HG02678 (cell line): ENCODE data around the gene HCN3.
"Not testable (repeated sequence)": the region's sequence is repeated elsewhere in the genome, so short reads cannot be mapped to it uniquely, and the experiment has no call there.

Experiments
- ATAC-seq: cut with Tn5 transposase; IDR thresholded peaks from one replicate; pipeline ENCODE4 v1.9.1; 2021; ENCODE audit warnings: mild to moderate bottlenecking, moderate library complexity; ENCODE audit not compliant: unreplicated experiment

The HCN3 gene

DNA sequence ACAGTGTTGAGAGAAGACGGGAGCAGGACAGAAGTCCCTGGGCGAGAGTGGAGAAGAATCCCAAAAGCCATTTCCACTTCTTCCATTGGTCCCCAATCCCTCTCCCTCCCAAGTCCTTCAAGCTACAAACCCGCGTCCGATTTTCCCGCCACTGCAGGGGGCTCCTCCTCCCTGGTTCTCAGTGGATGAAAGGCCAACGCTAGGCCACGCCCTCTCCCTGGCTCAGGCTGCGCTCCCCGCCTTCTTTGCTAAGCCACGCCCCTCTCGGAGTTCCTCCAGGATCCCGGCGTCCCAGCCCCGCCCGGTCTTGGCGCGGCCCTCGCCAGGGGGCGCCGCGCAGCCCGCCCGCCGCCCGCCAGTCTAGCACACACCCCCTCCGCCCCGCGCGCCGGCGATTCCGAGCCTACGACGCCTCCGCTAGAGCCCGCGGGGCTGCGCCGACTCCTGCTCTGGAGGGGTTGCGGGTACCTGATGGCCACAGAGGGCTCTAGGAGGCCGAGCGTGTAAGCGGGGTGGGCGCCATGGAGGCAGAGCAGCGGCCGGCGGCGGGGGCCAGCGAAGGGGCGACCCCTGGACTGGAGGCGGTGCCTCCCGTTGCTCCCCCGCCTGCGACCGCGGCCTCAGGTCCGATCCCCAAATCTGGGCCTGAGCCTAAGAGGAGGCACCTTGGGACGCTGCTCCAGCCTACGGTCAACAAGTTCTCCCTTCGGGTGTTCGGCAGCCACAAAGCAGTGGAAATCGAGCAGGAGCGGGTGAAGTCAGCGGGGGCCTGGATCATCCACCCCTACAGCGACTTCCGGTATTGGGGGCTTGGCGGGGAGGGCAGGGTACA lies at the start of gene HCN3:
HCN3 (plus strand) TSS at position 394 of the 832 bp plus-strand sequence; CDS start at position 522, 128 bp downstream.
- ATAC-seq, result peak; percentile 64

DNA sequence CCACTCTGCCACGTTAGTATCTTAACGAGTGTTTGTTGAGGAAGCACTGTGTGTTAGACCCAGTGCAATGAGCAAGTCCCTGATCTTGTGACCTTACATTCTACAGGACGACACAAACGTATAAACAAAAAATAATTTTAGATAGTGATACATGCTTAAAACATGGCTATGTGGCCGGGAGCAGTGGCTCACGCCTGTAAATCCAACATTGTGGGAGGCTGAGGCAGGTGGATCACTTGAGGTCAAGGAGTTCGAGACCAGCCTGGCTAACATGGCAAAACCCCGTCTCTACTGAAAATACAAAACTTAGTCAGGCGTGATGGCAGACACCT lies 49.2 kb upstream of the HCN3 start:
- ATAC-seq, result no peak

DNA sequence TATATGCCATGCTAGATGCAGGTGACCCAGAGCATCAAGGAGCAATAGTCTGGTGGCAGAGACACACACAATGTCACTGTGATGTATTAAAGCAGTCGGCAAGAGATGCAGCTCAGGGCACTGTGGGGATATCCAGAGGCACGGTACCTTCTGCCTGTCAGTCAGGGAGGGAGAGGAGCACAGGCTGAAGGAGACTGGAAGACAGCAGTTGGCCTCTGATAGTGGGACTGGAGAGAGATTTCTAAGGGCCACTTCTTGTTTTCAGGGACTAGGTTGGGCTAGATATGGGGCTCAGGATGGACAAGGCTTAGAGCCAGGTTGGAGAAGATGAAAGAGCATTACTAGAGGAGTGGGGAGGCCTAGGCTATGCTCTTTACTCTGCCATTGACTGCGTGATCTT lies 46.0 kb upstream of the HCN3 start:
- ATAC-seq, result not testable (repeated sequence)

DNA sequence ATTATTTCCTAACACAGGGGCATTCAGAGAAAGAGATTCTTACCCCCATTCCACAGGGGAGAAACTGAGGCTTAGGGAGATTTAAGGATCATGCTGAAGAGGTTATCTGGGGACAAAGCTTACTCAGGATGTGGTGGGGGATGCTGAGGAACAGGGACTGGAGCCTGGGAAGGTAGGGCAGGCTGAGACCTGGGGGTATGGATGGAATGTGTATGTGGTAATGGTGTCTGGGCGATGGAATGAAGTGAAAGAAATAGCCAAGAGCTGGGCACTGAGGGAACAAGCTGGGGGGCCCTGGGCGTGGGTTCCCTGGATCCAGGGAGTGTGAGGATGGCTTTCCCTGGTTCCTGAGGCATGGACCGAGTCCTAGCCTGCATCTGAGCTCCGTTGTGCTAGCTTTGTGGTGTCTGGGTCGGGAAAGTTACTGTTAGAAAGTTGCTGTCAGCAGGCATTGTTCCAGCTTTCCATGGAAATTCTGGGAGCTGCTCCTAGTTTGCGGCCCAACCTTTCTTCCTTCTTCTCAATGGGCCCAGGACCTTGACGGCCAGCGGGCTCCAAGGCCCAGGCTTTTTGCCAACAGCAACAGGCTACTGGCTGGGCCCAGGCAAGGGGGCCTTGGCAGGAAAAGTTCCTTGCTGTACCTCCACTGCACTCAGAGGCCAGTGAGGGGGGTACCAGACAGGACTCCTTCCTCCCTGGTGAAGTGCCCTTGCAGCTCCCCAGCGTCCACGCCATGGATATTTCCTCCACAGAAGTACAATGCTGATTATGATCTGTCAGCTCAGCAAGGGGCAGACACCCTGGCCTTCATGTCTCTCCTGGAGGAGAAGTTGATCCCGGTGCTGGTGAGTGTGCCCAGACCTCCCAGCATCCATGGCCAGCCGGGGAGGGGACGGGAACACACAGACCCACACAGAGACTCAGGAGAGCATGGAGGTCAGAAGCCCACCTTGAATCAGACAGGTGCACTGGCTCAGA lies 45.0 kb upstream of the HCN3 start:
- not testable (repeated sequence) for ATAC-seq

DNA sequence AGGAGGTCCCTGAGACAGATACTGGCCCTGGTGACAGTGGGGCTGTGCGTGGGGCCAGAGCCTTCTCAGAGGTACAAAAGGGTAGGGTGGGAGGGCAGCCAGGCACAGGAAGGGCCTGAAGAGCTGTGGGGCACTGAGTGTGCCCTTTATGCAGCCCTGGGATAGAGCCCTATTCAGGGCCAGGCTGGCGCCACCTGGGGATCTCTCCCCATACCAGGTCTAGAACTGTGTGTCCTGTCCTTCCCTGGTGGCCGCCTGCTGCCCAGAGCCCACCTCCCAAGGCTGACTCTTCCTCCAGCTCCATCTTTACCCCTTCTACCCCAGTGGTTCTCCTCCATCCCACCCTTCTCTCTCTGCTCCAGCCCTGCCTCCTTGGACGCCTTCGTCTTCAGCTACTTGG lies 43.8 kb upstream of the HCN3 start:
- not testable (repeated sequence) for ATAC-seq

DNA sequence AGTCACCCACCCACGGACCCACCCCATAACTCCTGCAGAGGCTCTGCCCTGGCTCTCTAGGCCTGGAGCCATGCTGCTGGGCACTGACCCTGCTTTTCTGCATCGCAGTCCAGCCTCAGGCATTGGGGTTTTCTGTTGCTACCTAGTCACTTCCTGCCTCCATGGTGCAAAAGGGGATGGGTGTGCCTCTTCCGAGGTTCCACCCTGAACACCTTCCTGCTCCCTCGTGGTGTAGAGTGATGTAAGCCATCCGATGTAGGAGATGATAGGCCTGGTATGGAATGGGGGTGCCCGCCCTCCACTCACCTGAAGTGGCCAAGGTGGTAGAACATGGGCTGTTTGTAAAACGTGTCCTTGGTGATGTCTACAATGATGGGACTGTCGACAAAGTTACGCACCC lies 41.9 kb upstream of the HCN3 start:
- ATAC-seq, result not testable (repeated sequence)

DNA sequence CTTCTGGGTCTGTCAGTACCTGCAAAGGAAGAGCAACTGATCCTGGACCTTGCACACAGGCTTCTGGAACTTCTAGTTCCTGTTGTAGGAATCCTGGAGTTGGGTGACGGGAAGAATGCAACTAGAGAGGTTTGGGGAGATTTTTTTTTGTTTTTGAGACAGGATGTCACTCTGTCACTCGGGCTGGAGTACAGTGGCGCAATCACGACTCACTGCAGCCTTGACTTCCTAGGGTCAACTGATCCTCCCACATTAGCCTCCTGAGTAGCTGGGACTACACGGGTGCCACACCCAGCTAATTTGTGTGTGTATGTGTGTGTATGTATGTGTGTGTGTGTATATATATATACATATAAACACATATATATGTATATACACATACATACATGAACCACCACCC lies 40.8 kb upstream of the HCN3 start:
- ATAC-seq, result no peak

DNA sequence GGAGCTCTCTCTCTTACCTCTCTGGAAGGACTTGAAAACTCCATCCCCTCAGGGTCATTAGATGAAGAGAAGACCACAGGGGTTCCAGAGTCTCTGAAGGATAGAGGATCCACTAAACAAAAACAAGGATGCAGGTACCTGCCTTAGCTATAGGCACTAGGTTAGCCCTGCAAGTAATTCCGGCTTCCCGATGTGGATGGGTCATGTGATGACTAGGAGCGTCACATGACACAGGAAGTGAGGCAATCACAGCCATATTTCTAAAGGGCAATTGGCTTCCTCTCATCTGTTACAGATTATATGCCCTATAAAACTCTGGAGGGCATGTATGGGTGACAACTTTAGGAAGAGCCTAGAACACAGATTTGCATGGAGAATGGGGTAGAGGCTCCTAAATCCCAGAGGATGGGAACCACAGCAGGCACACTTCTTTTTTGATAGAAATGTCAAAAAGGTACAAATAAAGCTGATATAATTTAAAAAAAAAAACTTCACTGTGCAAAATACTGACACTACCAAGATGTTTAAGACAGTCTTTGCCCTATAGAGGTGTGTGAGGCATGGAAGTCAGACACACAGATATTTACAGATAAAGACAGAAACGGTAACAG lies 36.1 kb upstream of the HCN3 start:
- ATAC-seq, result no peak

DNA sequence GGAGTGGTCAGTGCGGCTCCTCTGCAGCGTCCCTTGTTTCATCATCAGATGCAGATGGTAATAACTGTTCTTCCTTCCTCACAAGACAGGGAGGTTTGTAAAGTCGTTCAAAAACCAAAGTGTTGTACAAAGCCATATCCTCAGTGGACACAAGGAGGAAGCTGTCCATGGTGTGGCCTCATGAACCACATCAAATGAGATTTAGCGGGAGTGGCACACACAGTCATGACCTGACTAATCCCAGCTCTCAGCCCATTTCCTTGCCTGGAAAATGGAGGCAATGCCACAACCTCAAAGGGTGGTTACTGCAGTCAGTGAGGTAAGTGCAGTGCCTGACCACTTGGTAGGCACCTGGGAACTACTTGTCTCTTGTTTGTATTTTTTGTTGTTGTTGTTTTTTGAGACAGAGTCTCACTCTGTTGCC lies 35.4 kb upstream of the HCN3 start:
- no peak for ATAC-seq

DNA sequence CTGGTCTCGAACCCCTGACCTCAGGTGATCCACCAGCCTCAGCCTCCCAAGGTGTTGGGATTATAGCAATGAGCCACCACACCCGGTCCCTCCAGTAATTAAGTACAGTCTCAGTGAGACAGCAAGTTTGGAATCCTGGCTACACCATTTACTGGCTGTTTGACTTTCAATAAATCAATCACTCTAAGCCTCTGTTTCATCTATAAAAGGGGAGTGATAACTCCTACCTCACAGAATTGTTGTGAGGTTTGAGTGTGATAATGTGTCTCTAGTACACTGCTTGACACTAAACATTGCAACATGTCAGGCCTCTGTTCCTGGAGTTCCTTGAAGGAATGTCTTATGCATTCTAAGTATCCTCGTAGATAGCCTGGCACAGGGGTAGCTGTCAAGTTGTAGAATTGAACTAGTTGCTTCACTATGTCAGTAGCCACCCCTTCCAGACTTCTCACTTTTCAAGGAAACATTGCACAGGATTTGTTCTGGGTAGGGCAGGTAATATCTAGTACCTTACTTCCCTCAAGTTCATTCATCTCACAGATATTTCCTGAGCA lies 34.4 kb upstream of the HCN3 start:
- ATAC-seq, result no peak

DNA sequence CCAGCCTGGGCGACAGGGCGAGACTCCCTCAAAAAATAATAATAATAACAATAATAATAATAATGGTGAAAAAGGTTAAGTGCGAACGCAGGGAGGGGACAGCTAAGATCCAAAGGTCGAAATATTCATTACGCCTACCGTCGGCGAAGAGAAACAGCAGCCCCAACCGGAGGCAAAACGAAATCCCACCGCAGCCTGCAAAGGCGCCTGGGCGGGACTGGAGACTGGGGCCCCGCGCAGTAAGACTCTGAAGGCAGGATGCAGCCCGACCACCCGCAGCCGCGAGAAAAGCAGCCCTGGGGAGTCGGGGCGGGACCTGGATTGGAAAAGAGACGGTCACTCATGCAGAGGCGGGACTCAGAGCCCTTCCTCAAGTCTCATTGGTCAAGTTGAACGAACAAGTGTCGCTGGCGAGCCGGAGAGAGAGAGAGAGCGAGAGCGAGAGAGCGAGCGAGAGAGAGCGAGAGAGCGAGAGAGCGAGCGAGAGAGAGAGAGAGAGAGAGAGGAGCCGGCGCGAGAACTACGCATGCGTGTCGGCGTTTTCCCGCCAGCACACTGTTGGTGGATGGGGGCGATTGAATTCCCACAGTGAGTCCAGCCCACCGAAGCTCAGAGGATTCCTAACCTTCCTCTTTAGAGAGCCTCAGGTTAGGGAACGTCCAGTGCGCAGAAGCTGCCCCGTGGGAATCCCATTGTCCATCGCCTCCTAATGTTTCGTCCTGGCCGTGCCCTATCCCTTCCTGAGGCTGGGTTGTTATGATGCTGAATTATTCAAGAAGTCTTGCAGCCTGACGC lies 32.7 kb upstream of the HCN3 start:
- ATAC-seq, result peak; percentile 91

DNA sequence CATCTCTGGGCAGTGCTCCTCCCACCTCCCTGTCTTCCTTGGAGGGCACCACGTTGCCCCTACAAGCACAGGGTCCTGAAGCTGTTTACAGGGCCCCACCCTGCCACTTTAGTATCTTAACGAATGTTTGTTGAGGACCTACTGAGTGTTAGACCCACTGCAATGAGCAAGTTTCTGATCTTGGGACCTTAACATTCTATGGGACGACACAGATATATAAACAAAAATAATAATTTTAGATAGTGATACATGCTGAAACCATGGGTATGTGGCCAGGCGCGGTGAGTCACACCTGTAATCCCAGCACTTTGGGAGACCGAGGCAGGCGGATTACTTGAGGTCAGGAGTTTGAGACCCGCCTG lies 32.1 kb upstream of the HCN3 start:
- ATAC-seq, result no peak

DNA sequence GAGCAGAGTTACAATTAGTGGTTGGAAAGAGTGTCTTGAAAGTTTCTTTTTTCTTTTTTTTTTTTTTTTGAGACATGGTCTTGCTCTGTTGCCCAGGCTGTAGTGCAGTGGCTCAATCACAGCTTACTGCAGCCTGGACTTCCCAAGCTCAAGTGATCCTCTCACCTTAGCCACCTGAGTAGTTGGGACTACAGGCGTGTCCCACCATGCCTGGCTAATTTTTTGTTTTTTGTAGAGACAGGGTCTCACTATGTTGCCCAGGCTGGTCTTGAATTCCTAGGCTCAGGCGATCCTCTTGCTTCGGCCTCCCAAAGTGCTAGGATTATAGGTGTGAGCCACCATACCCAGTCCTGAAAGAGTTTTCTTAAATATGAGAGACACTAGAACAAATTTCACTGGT lies 30.5 kb upstream of the HCN3 start:
- not testable (repeated sequence) for ATAC-seq

DNA sequence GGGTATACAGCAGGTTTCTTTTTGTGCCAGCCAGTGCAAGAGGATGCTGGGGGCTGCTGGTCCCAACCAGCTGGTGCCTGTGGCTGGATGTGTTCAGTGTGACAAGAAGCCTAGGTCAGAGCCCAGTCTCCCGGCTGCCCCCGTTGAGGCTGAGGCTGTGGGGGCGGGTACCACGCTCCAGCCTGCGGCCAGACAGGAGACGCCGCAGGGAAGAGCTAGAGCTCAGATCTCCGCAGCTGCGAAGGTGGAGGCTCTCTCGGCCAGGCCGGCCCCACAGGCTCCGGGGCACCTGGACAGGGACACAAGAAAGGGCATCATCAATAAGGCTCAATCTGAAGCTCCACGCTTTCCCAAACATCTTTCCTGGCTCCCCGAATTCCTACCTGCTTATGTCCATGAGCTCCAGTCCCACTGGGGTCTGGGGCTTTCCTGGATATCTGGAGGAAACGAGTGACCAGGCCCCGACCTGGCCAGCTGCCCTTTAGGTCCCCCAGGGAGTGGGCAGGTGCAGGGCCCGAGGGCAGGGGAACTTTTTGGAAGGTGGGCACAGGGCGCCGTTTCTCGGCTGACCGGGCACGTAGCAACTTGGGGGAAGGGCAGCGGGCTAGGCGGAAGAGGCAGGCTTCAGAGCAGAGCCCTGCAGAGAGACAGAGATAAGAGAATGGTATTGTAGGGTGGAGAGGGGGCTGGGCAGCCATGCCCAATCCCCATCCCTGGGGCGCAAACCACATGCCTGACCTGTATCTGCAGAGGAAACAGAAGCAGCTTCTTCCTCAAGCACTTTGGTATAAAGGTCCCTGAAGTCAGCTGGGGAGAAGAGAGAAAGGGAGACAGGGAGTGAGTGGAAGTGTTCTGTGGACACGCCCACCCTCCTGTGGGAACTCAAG lies 29.4 kb upstream of the HCN3 start:
- ATAC-seq, result no peak

DNA sequence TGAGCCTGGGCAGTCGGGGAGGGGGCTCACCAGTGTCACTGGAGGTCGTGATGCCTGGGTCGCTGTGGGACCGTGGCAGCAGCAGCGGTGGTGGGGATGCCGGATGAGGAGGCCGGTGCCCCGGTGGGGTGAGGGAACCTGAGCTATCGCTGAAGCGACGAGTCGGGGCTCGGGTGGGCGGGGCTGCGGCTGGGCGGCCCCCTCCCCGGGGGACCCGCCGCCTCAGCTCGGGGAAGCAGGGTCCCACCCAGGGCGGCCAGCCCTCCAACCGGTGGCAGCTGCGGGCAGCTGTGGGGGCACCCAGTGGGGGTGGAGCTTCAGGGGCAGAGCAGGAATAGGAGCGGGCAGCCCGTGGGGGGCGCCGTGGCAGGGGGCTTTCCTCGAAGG lies 27.0 kb upstream of the HCN3 start:
- ATAC-seq, result peak; percentile 21

DNA sequence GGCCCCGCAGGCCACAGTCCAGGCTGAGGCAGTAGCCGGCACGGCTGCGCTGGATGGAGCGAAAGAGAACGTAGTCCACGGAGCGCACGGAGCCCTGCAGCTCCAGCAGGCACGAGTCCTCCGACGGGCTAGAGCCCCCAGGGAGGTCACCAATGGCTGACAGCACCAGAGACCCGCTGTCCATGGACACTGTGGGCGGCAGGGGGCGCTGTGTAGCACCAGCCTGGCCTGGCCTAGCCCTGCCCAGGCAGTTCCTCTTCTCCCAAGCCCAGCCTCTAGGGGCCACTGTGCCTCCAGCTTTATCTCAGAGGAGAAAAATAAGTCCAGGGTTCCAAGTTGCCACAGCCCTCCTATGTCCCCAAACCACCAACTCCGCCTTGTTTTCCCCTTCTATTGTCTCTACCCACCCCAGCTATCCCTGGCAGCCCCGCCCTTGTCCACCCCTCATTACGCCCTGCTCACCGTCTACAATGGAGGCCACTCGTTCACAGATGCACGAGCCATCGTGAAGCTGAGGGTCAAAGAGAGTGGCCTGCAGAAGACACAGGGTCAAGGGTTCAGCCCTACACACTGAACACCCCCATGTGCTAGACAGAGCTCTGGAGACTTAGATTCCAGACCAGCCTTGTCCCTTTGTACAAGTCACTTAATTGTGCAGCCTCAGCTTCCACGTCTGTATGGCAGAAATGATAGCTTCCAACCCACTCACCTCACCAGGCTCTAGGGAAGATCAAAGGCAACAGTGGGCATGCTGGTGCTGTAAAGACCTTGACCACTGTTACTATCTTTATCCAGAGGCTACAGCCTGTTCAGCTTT lies 26.4 kb upstream of the HCN3 start:
- ATAC-seq, result peak; percentile 82

DNA sequence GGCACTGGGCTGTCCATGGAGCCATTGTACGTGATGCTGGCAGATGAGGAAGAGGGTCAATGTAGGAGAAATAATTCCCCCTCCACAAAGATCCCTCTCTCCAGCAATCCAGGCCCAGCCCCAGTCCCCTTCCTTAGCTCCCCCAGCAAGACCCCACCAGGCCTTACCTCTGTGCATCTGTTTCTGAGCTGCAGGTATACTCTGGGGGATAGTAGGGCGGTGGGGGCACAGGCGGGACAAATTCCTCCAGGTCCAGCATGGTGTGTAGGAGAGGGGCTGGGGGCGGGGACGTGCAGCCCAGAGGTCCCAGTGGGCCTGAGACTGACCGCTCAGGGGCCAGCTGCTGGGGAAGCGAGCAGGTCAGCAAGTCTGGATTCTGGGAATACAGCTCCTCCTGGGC lies 25.7 kb upstream of the HCN3 start:
- no peak for ATAC-seq

DNA sequence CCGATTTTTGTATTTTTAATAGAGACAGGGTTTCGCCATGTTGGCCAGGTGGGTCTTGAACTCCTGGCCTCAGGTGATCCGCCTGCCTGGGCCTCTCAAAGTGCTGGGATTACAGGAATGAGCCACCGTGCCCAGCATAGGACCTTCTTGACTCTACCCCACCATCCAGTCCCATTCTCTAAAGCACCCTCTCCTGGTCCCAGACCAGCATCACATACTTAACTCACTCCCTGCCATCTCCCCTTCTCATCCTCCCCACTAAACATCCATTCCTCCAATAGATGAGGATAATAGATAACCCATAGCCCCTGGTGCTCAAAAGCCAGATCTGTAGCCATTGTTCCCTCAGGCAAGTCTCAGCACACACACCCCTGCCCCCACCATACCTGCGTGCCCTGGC lies 24.1 kb upstream of the HCN3 start:
- no peak for ATAC-seq

DNA sequence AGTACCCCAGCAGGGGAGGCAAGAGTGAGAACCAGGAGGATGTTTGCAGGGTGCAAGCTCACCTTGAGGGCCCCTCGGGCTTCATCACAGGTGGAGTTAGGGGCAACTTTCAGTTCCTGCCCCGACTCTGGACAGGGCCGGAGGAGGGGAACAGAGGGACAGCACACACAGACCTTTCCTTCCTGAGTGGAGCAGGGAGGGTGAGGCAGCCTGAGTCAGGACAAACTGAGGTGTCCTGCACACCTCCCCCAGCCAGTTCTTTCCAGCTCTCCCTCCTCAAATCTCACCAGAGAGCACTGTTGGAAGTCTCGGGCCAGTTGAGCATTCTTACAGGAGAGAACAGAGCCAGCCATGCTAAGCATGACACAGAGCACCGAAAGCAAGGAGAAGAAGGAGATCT lies 23.5 kb upstream of the HCN3 start:
- ATAC-seq, result no peak
